DOHH2 (cell line): ENCODE results near the gene CREB5.

Experiments
- H3F3A ChIP-seq: fragments of 200-600 bp; sonication (generic), shearing (Covaris generic); 2 replicates; pipeline ENCODE4 v1.6.0; 2016; ENCODE audit warnings: antibody characterized with exemption, mild to moderate bottlenecking; ENCODE audit not compliant: control insufficient read depth, insufficient read depth
- H3K27ac ChIP-seq: fragments of 200-600 bp; sonication (generic); 2 replicates; pipeline ENCODE4 v1.5.1; 2014; ENCODE audit warnings: low read depth, mild to moderate bottlenecking, low read length, moderate library complexity
- H3K27me3 ChIP-seq: fragments of 200-600 bp; sonication (generic); 2 replicates; pipeline ENCODE4 v1.6.1; 2014; ENCODE audit warnings: mild to moderate bottlenecking, low read length, mixed read lengths; ENCODE audit not compliant: control insufficient read depth
- H3K36me3 ChIP-seq: fragments of 200-600 bp; sonication (generic); 2 replicates; pipeline ENCODE4 v1.6.1; 2014; ENCODE audit warnings: mild to moderate bottlenecking, low read length, moderate library complexity, mixed read lengths; ENCODE audit not compliant: control insufficient read depth
- H3K4me1 ChIP-seq: fragments of 200-600 bp; sonication (generic); 2 replicates; pipeline ENCODE4 v1.6.1; 2014; ENCODE audit warnings: mild to moderate bottlenecking, low read length, mixed read lengths; ENCODE audit not compliant: control insufficient read depth
- H3K4me2 ChIP-seq: fragments of 200-600 bp; sonication (generic); 2 replicates; pipeline ENCODE4 v1.6.0; 2014; ENCODE audit warnings: mild to moderate bottlenecking, low read length, moderate library complexity
- H3K4me3 ChIP-seq: fragments of 200-600 bp; sonication (generic); 2 replicates; pipeline ENCODE4 v1.5.1; 2014; ENCODE audit warnings: mild to moderate bottlenecking, low read length, mixed read lengths
- H3K79me2 ChIP-seq: fragments of 200-600 bp; sonication (generic); 2 replicates; pipeline ENCODE4 v1.6.1; 2014; ENCODE audit warnings: mild to moderate bottlenecking, low read length, mixed read lengths; ENCODE audit not compliant: control insufficient read depth
- H3K9me2 ChIP-seq: fragments of 200-600 bp; sonication (generic); replicated peaks from 2 replicates; pipeline ENCODE4 v1.6.1; 2014; ENCODE audit warnings: mild to moderate bottlenecking, low read length, mixed read lengths; ENCODE audit not compliant: control insufficient read depth
- H3K9me3 ChIP-seq: fragments of 200-600 bp; sonication (generic); 2 replicates; pipeline ENCODE4 v1.6.1; 2014; ENCODE audit warnings: antibody characterized with exemption, low read length, mixed read lengths; ENCODE audit not compliant: control insufficient read depth, insufficient read depth
- H4K20me1 ChIP-seq: fragments of 200-600 bp; sonication (generic); 2 replicates; pipeline ENCODE4 v1.6.0; 2014; ENCODE audit warnings: low read depth, mild to moderate bottlenecking, antibody characterized with exemption, low read length, moderate library complexity; ENCODE audit not compliant: control insufficient read depth, insufficient read depth
- EZH2phosphoT487 ChIP-seq: fragments of 200-600 bp; sonication (generic); IDR thresholded peaks from 2 replicates; pipeline ENCODE4 v1.6.1; 2017; ENCODE audit warnings: borderline replicate concordance, mild to moderate bottlenecking, antibody characterized with exemption, low read length, moderate library complexity, mixed read lengths
- TF ChIP-seq, protein P1 (sequence below): fragments of 200-600 bp; sonication (generic); IDR thresholded peaks from one replicate; pipeline ENCODE4 v1.5.1; 2014; ENCODE audit warnings: antibody characterized with exemption, mild to moderate bottlenecking, low read depth, low read length; ENCODE audit not compliant: poor library complexity, severe bottlenecking

CREB5 gene

GRCh38 chr7:28442540-28443420 lies 30.5 kb downstream of the CREB5 start:
- Histone ChIP-seq H3K79me2 (no peaks in the 10 kb centered on the region), H3K9me2 (no peaks in the 10 kb centered on the region), H3F3A (no peaks in the 10 kb centered on the region), H3K9me3 (no peaks in the 10 kb centered on the region), H3K36me3 (no peaks in the 10 kb centered on the region), H4K20me1 (no peaks in the 10 kb centered on the region), H3K27ac (no peak overlapping the region), H3K27me3 (peaks cover 14% of the 10 kb centered on the region), H3K4me1 (no peaks in the 10 kb centered on the region), H3K4me2 (no peak overlapping the region), H3K4me3 (no peak overlapping the region)
- TF ChIP-seq EZH2phosphoT487, result no peak
- TF ChIP-seq, protein P1, sequence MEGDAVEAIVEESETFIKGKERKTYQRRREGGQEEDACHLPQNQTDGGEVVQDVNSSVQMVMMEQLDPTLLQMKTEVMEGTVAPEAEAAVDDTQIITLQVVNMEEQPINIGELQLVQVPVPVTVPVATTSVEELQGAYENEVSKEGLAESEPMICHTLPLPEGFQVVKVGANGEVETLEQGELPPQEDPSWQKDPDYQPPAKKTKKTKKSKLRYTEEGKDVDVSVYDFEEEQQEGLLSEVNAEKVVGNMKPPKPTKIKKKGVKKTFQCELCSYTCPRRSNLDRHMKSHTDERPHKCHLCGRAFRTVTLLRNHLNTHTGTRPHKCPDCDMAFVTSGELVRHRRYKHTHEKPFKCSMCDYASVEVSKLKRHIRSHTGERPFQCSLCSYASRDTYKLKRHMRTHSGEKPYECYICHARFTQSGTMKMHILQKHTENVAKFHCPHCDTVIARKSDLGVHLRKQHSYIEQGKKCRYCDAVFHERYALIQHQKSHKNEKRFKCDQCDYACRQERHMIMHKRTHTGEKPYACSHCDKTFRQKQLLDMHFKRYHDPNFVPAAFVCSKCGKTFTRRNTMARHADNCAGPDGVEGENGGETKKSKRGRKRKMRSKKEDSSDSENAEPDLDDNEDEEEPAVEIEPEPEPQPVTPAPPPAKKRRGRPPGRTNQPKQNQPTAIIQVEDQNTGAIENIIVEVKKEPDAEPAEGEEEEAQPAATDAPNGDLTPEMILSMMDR, result no peak

GRCh38 chr7:28446131-28446530 lies 33.8 kb downstream of the CREB5 start:
- Histone ChIP-seq H3K36me3 (no peaks in the 10 kb centered on the region), H3K4me3 (no peak overlapping the region), H3K27ac (no peak overlapping the region), H3K4me2 (no peak overlapping the region), H4K20me1 (no peaks in the 10 kb centered on the region), H3K4me1 (no peaks in the 10 kb centered on the region), H3K9me3 (no peaks in the 10 kb centered on the region), H3K79me2 (no peaks in the 10 kb centered on the region), H3K27me3 (peaks cover 15% of the 10 kb centered on the region; the same call in 1 of the 2 replicates), H3F3A (no peaks in the 10 kb centered on the region), H3K9me2 (no peaks in the 10 kb centered on the region)
- TF ChIP-seq, protein P1, result no peak
- TF ChIP-seq EZH2phosphoT487, result no peak

DNA sequence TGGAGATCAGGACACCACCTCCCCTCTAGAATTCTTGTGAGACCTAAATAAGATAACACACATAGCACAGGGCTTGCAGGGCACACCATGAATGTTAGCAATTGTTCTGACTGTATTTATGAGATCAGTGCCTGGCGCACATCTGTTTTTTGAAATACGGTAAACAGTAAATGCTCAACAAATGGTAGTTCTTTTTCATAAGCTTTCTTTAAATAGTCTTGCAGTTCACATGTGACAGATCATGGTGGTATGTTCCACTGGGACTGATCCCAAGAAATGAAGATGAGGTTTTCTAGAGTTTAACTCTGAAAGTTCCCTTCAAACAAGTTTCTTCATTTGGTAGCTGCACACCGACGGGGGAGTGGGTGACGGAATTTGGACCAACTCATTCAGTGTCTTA lies 34.8 kb downstream of the CREB5 start:
- H3K4me2 ChIP-seq, result no peak overlapping the region
- no peak overlapping the region for H3K27ac ChIP-seq
- H3K9me2 ChIP-seq, result no peaks in the 10 kb centered on the region
- H3K4me1 ChIP-seq, result no peaks in the 10 kb centered on the region
- H3F3A ChIP-seq, result no peaks in the 10 kb centered on the region
- H3K4me3 ChIP-seq, result no peak overlapping the region
- H3K9me3 ChIP-seq, result no peaks in the 10 kb centered on the region
- no peaks in the 10 kb centered on the region for H3K79me2 ChIP-seq
- TF ChIP-seq, protein P1, result no peak
- TF ChIP-seq EZH2phosphoT487, result no peak
- H4K20me1 ChIP-seq, result no peaks in the 10 kb centered on the region
- no peaks in the 10 kb centered on the region for H3K36me3 ChIP-seq
- peaks cover 22% of the 10 kb centered on the region for H3K27me3 ChIP-seq
